PC-3 (cell line): ENCODE results near the gene KIF17. TPM values are rescaled to one million over a fixed set of nuclear protein-coding genes. Genes with fewer than 3 reads are reported as not detected.

ENCODE experiments used
- ATAC-seq: fragments of 200-7000 bp; cut with Tn5 transposase; 2 replicates; pipeline ENCODE4 v1.9.1; 2020; ENCODE audit warnings: mild to moderate bottlenecking, moderate library complexity
- BruUV-seq: library from RNA; stranded (reverse); fragments of 400-500 nt; replicated peaks from 2 replicates; lab custom pipeline; 2021; lab: Mats Ljungman, UMichigan
- CTCF ChIA-PET: fragments of 300-600 bp; sonication (Branson Sonifier 250); formaldehyde crosslinking; loops from one replicate; lab custom pipeline; 2022; ENCODE audit warnings: antibody characterized with exemption; lab: Charles Lee
- POLR2A ChIA-PET: fragments of 300-600 bp; sonication (Branson Sonifier 250); formaldehyde crosslinking; loops from one replicate; lab custom pipeline; 2022; ENCODE audit warnings: antibody characterized with exemption; ENCODE audit not compliant: unreplicated experiment; lab: Charles Lee
- DNase-seq: peaks from one replicate; pipeline ENCODE4 v3.0.0-alpha.2; 2015
- H2AFZ ChIP-seq: fragments of 300-600 bp; sonication (generic); 2 replicates; pipeline ENCODE4 v1.6.0; 2016; ENCODE audit warnings: antibody characterized with exemption, low read length
- H3F3A ChIP-seq: fragments of 300-600 bp; sonication (generic); one replicate; pipeline ENCODE4 v1.6.0; 2017; ENCODE audit warnings: antibody characterized with exemption, low read length, control low read depth, mild to moderate bottlenecking; ENCODE audit not compliant: unreplicated experiment
- H3K27ac ChIP-seq: fragments of 300-600 bp; sonication (generic); 2 replicates; pipeline ENCODE4 v1.5.1; 2016; ENCODE audit warnings: mild to moderate bottlenecking, low read length
- H3K27me3 ChIP-seq: fragments of 300-600 bp; sonication (generic); 2 replicates; pipeline ENCODE4 v1.6.1; 2016; ENCODE audit warnings: low read length, mixed read lengths
- H3K36me3 ChIP-seq: fragments of 300-600 bp; sonication (generic); 2 replicates; pipeline ENCODE4 v1.6.1; 2016; ENCODE audit warnings: low read depth, mixed run types, low read length, mixed read lengths
- H3K4me1 ChIP-seq: fragments of 300-600 bp; sonication (generic); 2 replicates; pipeline ENCODE4 v1.5.1; 2016; ENCODE audit warnings: low read length; ENCODE audit not compliant: insufficient read depth
- H3K4me2 ChIP-seq: fragments of 300-600 bp; sonication (generic); 2 replicates; pipeline ENCODE4 v1.6.0; 2016; ENCODE audit warnings: low read length
- H3K4me3 ChIP-seq: fragments of 300-600 bp; sonication (generic); 2 replicates; pipeline ENCODE4 v1.5.1; 2016; ENCODE audit warnings: mild to moderate bottlenecking, low read length, mixed read lengths
- H3K79me2 ChIP-seq: fragments of 300-600 bp; sonication (generic); 2 replicates; pipeline ENCODE4 v1.6.1; 2017; ENCODE audit warnings: low read length, mixed read lengths
- H3K9ac ChIP-seq: fragments of 300-600 bp; sonication (generic); 2 replicates; pipeline ENCODE4 v1.6.0; 2016; ENCODE audit warnings: mild to moderate bottlenecking, low read length
- H3K9me2 ChIP-seq: fragments of 300-600 bp; sonication (generic); replicated peaks from 2 replicates; pipeline ENCODE4 v1.6.1; 2016; ENCODE audit warnings: mixed run types, low read length, mixed read lengths
- H3K9me3 ChIP-seq: fragments of 300-600 bp; sonication (generic); 2 replicates; pipeline ENCODE4 v1.6.1; 2016; ENCODE audit warnings: low read length, mixed read lengths
- H4K20me1 ChIP-seq: fragments of 300-600 bp; sonication (generic); 2 replicates; pipeline ENCODE4 v1.6.1; 2016; ENCODE audit warnings: low read length, mixed read lengths
- EZH2 ChIP-seq: fragments of 300-600 bp; sonication (generic); IDR thresholded peaks from one replicate; pipeline ENCODE4 v1.6.1; 2017; ENCODE audit warnings: antibody characterized with exemption, mild to moderate bottlenecking, low read length; ENCODE audit not compliant: unreplicated experiment
- EZH2phosphoT487 ChIP-seq: fragments of 300-600 bp; sonication (generic); IDR thresholded peaks from 2 replicates; pipeline ENCODE4 v1.6.1; 2018; ENCODE audit warnings: mild to moderate bottlenecking, antibody characterized with exemption, low read length, borderline replicate concordance
- intact Hi-C: fragments of 100-400 bp; cut with micrococcal nuclease; formaldehyde crosslinking; loops from 2 replicates; pipeline ENCODE4 v1.9.0; 2023
- total RNA-seq: library from RNA; depleted of rRNA; stranded (reverse); fragments of >200 nt; gene quantifications from 2 replicates; pipeline ENCODE4 v1.2.3, GENCODE V29; 2014; rRNA removed
- TF ChIP-seq, protein P1 (sequence below): fragments of 300-600 bp; sonication (generic); conservative IDR thresholded peaks from 2 replicates; pipeline ENCODE4 v1.5.1; 2017; ENCODE audit warnings: antibody characterized with exemption, low read depth, mild to moderate bottlenecking, low read length

The KIF17 gene
- total RNA-seq, 1 experiment from 2014 or later: 0.33 TPM

DNA sequence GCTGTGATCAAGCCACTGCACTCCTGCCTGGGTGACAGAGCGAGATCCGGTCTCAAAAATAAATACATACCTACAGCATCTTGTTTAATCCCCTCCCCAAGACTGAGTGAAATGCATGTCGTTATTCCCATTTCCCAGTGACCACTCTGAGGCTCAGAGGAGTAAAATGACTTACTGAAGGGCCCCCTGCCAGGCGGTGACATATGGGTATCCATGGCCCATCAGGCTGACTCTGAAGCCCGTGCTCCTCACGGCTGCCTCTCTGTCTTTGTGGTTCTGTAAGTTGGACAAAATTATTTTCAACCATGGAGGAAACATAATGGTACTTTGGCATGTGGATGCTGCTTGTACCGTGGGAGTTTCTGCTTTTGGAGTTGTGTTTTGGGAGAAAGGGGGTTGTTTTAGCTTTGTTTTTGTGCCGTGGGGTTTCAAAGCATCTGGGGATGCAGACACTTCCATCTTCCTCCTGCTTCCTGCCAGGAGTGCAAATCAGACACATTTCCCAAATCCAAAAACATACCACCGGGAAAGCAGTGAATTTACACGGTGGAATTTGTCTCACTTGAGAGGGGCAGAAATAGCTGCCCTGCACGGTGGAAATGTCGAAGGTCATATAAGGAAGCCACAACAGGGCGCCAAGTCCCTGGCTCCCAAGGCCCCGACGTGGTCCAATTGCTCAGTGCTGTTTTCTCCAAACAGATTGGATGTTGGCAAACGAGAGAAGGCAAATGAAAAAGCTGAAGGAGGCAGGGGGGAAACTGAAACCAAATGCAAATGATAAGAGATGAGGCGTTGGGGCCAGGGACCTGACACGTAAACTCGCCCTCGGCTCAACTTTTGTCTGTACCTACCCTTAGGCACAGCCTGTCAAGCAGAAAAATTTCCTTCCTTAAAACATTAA is 101.6 kb downstream of the KIF17 start:
- H3K27ac ChIP-seq: no peak overlapping the region
- H3K27me3 ChIP-seq: no peaks in the 10 kb centered on the region
- H3K4me2 ChIP-seq: no peak overlapping the region
- H3K4me3 ChIP-seq: no peak overlapping the region
- DNase-seq: no peak
- ChIA-PET CTCF (interaction anchor here (0.5 kb wide), 1 partner anchor 404 kb away, joined by 3 read pairs; no protein-coding TSS in a partner anchor), POLR2A (no interaction called here)
- BruUV-seq: no TSS peak
- H2AFZ ChIP-seq: no peak overlapping the region
- intact Hi-C loops: no loop called here
- no peak overlapping the region for H3K9ac ChIP-seq
- no peaks in the 10 kb centered on the region for H3K79me2 ChIP-seq
- H3K36me3 ChIP-seq: peaks cover 6% of the 10 kb centered on the region
- H3K4me1 ChIP-seq: peaks cover 33% of the 10 kb centered on the region
- H3K9me3 ChIP-seq: no peaks in the 10 kb centered on the region
- no peak for ATAC-seq
- H3F3A ChIP-seq: peaks cover 5% of the 10 kb centered on the region
- no peaks in the 10 kb centered on the region for H4K20me1 ChIP-seq
- TF ChIP-seq EZH2 (no peak), EZH2phosphoT487 (no peak)
- TF ChIP-seq, protein P1, sequence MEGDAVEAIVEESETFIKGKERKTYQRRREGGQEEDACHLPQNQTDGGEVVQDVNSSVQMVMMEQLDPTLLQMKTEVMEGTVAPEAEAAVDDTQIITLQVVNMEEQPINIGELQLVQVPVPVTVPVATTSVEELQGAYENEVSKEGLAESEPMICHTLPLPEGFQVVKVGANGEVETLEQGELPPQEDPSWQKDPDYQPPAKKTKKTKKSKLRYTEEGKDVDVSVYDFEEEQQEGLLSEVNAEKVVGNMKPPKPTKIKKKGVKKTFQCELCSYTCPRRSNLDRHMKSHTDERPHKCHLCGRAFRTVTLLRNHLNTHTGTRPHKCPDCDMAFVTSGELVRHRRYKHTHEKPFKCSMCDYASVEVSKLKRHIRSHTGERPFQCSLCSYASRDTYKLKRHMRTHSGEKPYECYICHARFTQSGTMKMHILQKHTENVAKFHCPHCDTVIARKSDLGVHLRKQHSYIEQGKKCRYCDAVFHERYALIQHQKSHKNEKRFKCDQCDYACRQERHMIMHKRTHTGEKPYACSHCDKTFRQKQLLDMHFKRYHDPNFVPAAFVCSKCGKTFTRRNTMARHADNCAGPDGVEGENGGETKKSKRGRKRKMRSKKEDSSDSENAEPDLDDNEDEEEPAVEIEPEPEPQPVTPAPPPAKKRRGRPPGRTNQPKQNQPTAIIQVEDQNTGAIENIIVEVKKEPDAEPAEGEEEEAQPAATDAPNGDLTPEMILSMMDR: no peak
- H3K9me2 ChIP-seq: no peaks in the 10 kb centered on the region

- Histone ChIP-seq H3K27me3 (no peaks in the 10 kb centered on the region), H3K79me2 (no peaks in the 10 kb centered on the region), H3K27ac (peak overlapping the region; percentile 99), H3K4me1 (peaks cover 40% of the 10 kb centered on the region), H3K36me3 (peaks cover 6% of the 10 kb centered on the region), H3K4me3 (no peak overlapping the region), H3K4me2 (peak overlapping the region; percentile 8; the same call in 1 of the 2 replicates), H3K9me3 (no peaks in the 10 kb centered on the region), H3K9ac (peak overlapping the region; percentile 47), H3K9me2 (no peaks in the 10 kb centered on the region), H3F3A (peaks cover 5% of the 10 kb centered on the region), H2AFZ (no peak overlapping the region), H4K20me1 (no peaks in the 10 kb centered on the region)
- CTCF ChIA-PET: interaction anchor here (0.8 kb wide), 1 partner anchor 20 kb away, joined by 4 read pairs; no protein-coding TSS in a partner anchor
- ATAC-seq: no peak
- POLR2A ChIA-PET: interaction anchor here (1.3 kb wide), 1 partner anchor 25 kb away, joined by 15 read pairs; the partner anchor contains the start of gene CDA
- TF ChIP-seq EZH2phosphoT487 (no peak), EZH2 (no peak)
- TF ChIP-seq, protein P1: no peak
- no TSS peak for BruUV-seq
- intact Hi-C loops: loop anchor here (5.0 kb wide), 1 partner anchor 37 kb away; no protein-coding TSS in a partner anchor
- no peak for DNase-seq
These were observed 103.7 kb downstream of the KIF17 start for GRCh38 chr1:20614131-20614579.

Other genes starting within 250 kb of the KIF17 start
- gene CAMK2N1, start 231.8 kb downstream of the KIF17 start, total RNA-seq: 51.2 and 56.9 TPM in 2 replicates
- gene MUL1, start 209.9 kb downstream of the KIF17 start, total RNA-seq: 28.9 and 29.5 TPM in 2 replicates
- 0.11 TPM in 1 of 2 replicates, not detected in the other for gene FAM43B, start 165.4 kb downstream of the KIF17 start, total RNA-seq
- 30.3 and 36.3 TPM in 2 replicates for gene CDA, start 128.9 kb downstream of the KIF17 start, total RNA-seq
- 129 and 160 TPM in 2 replicates for gene PINK1, start 84.5 kb downstream of the KIF17 start, total RNA-seq
- 334 and 357 TPM in 2 replicates for gene DDOST, start 56.6 kb downstream of the KIF17 start, total RNA-seq
- gene SH2D5, start 14.7 kb upstream of the KIF17 start, total RNA-seq: 7.1 and 11.2 TPM in 2 replicates
- 243 and 321 TPM in 2 replicates for gene HP1BP3, start 69.3 kb upstream of the KIF17 start, total RNA-seq